Small intestine (tissue), 7 donors: ENCODE measurements around the gene SASS6. TPM values are rescaled to one million over a fixed set of nuclear protein-coding genes. Genes with fewer than 3 reads are reported as not detected.

Experiments used
- DNase-seq, 2 donors: peaks; one replicate each; pipeline versions ENCODE4 v3.0.0 to v3.0.0-alpha.2; 2013
- FAIRE-seq: peaks from 2 replicates; lab custom pipeline; 2012; peaks lifted over from hg19 to GRCh38; lab: Jason Lieb, UNC
- H3K27ac ChIP-seq, 3 donors: one replicate each; pipeline ENCODE4 v1.5.1; 2013; ENCODE audit warnings: low read length in 2 of 3, mild to moderate bottlenecking in 2 of 3, control low read depth in 1 of 3, inconsistent platforms in 1 of 3, low read depth in 1 of 3, moderate library complexity in 1 of 3
- H3K27me3 ChIP-seq, 3 donors: one replicate each; pipeline ENCODE4 v1.6.1; 2013; ENCODE audit warnings: low read length in 3 of 3, inconsistent platforms in 1 of 3; ENCODE audit not compliant: control insufficient read depth in 3 of 3, insufficient read depth in 3 of 3
- H3K36me3 ChIP-seq, 3 donors: one replicate each; pipeline ENCODE4 v1.6.1; 2013; ENCODE audit warnings: low read length in 3 of 3, inconsistent platforms in 1 of 3, low read depth in 1 of 3, mild to moderate bottlenecking in 1 of 3, moderate library complexity in 1 of 3; ENCODE audit not compliant: control insufficient read depth in 3 of 3, insufficient read depth in 2 of 3
- H3K4me1 ChIP-seq, 3 donors: one replicate each; pipeline ENCODE4 v1.6.1; 2013; ENCODE audit warnings: low read length in 2 of 3, inconsistent platforms in 1 of 3, low read depth in 1 of 3, mild to moderate bottlenecking in 1 of 3, moderate library complexity in 1 of 3; ENCODE audit not compliant: control insufficient read depth in 3 of 3, insufficient read depth in 2 of 3
- H3K4me3 ChIP-seq, 3 donors: one replicate each; pipeline ENCODE4 v1.5.1; 2013; ENCODE audit warnings: low read length in 3 of 3, control low read depth in 1 of 3, inconsistent platforms in 1 of 3, low read depth in 1 of 3, mild to moderate bottlenecking in 1 of 3, moderate library complexity in 1 of 3
- H3K9me3 ChIP-seq, 2 donors: one replicate each; pipeline ENCODE4 v1.6.1; 2013; ENCODE audit warnings: low read depth in 1 of 2, low read length in 1 of 2; ENCODE audit not compliant: control insufficient read depth in 2 of 2, insufficient read depth in 1 of 2
- WGBS, 3 donors: extraction: QIAGEN DNeasy Blood & Tissue Kit; methylation state at CpG; one replicate each; pipeline ENCODE4 v1.1.7; 2013; 5-methylcytosine and 5-hydroxymethylcytosine counted together
- polyA plus RNA-seq, 4 donors: library from polyadenylated mRNA; stranded (reverse) in 3 of 4; unstranded in 1 of 4; fragments of 200-250 nt in 3 of 4; fragments of 120-200 nt in 1 of 4; gene quantifications; one replicate each; pipeline versions ENCODE4 v1.2.1 to v1.2.3, GENCODE V29; 2013
- donor health status: healthy with polysubstance abuse.
- donor health status: control.
- donor health status: control.
- donor health status: Bipolar disorder and iron deficiency.
- donor health status: healthy.

The SASS6 gene
- polyA plus RNA-seq, 4 donors: 1.8 to 5.0 (median 2.6) TPM

DNA sequence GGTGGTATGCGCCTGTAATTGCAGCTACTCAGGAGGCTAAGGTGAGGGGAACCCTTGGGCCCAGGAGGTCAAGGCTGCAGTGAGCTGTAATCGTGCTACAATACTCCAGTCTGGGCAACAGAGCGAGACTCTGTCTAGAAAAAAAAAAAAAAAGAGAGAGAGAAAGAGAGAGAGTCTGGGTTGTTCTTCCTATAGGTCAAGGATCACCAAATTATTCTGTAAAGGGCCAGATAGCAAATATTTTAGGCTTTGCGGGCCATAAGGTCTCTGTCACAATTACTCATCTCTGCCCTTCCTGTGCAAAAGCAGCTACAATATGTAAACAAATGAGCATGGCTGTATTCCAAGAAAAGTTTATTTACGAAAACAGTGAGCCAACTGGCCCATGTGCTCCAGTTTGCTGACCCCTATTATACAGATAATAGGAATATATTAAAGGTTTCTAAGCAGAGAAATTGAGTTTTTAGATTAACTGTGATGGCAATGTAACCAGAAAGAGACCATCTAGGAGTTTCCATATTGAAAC lies 2.1 kb downstream of the SASS6 start:
- no peak overlapping the region for H3K4me3 ChIP-seq
- peaks cover 0 to 5% (median 3%) of the 10 kb centered on the region in 3 donors for H3K4me1 ChIP-seq
- no peaks in the 10 kb centered on the region for H3K27me3 ChIP-seq
- no peaks in the 10 kb centered on the region for H3K36me3 ChIP-seq
- DNase-seq (no peak), FAIRE-seq (no peak)
- no peak overlapping the region for H3K27ac ChIP-seq
- no peaks in the 10 kb centered on the region for H3K9me3 ChIP-seq
- 69 to 89% (median 85%) methylated on average over 5 of the region's 5 CpGs for WGBS, 3 donors

DNA sequence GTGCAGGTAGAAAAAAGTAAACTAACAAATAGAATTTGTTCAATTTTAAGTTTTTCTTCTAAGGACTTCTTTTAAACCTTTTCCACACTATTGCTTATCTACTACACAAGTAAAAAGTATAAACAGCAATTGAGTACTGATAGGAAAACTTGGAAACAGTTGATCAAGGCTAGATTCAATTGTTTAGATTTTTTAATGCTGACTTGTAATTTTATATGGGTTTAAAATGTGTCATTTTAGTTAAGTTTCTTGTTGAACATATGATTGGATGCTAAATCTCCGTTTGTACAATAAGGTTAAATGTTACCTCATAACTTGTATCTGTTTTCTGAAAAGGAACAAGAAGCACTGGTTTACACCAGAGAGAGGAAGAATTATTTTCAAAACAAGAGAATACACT lies 5.5 kb downstream of the SASS6 start:
- Histone ChIP-seq H3K4me1 (no peaks in the 10 kb centered on the region), H3K36me3 (peaks cover 0 to 6% (median 2%) of the 10 kb centered on the region in 3 donors), H3K9me3 (no peaks in the 10 kb centered on the region), H3K27me3 (no peaks in the 10 kb centered on the region), H3K4me3 (no peak overlapping the region), H3K27ac (no peak overlapping the region)
- WGBS, 3 donors: 63 to 82% (median 77%) methylated on average over 1 of the region's 1 CpG
- FAIRE-seq (no peak), DNase-seq (no peak)

DNA sequence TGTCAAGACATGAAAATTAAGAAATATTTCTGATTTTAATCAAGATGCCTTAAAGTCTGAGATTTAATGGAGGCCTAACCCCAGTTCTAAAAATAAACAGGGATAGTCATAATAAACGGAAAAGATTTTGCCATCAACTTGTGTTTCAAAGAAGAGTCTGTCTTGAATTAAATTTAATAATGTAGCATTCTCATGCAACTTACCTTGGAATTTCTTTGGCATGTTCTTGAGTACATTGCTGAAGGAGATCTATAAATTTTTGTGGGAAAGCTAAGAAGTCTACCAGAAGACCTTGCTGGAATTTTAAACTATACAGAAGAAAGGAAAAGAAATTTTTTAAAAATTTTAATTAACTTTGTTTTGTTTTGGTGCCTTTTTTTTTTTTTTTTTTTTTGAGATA lies 10.6 kb downstream of the SASS6 start:
- Histone ChIP-seq H3K9me3 (no peaks in the 10 kb centered on the region), H3K27ac (no peak overlapping the region), H3K36me3 (peaks cover 2 to 6% (median 3%) of the 10 kb centered on the region in 3 donors), H3K4me1 (no peaks in the 10 kb centered on the region), H3K4me3 (no peak overlapping the region), H3K27me3 (no peaks in the 10 kb centered on the region)
- DNase-seq: no peak
- no peak for FAIRE-seq
- whole genome bisulfite sequencing, 3 donors: 91 to 98% (median 91%) methylated on average over 1 of the region's 1 CpG

DNA sequence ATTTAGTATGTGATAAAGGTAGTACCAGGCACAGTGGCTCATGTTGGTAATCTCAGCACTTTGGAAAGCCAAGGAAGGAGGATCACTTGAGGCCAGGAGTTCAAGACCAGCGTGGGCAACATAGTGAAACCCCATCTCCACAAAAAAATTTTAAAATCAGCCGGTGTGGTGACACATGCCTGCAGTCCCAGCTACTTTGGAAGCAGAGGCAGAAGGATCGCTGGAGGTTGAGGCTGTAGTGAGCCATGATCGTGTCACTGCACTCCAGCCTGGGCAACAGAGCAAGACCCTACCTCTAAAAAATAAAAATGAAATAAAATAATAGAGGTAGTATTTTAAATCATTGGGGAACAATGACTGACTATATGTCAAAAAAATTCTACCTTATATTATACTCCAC lies 17.2 kb downstream of the SASS6 start:
- H3K27ac ChIP-seq: no peak overlapping the region
- H3K9me3 ChIP-seq: no peaks in the 10 kb centered on the region
- H3K36me3 ChIP-seq: peaks cover 0 to 3% (median 3%) of the 10 kb centered on the region in 3 donors
- H3K4me3 ChIP-seq: no peak overlapping the region
- no peak for FAIRE-seq
- H3K27me3 ChIP-seq: no peaks in the 10 kb centered on the region
- DNase-seq: no peak
- 97 to 99% (median 98%) methylated on average over 4 of the region's 4 CpGs for WGBS, 3 donors
- H3K4me1 ChIP-seq: no peaks in the 10 kb centered on the region

DNA sequence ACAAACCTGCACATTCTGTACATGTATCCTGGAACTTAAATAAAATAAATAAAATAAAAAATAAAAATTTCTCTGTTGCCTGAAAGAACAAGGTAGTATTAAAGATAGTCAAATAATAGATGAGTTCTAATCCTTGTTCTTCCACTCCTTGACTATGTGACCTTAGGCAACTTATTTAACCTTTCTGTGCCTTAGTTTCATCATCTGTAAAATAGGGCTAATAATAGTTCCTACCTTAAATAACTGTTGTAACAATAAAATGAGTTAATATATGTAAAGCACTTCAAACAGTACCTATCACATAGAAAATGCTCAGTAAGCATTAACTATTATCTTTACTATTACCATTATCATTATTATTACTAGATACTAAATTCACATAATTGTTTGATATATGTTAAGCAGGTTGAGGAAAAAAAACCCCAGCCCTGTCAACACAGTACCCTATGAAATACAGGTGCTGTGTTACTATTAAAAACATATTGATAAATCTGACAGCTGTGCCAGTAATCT lies 23.1 kb downstream of the SASS6 start:
- DNase-seq (no peak), FAIRE-seq (no peak)
- H3K9me3 ChIP-seq: no peaks in the 10 kb centered on the region
- H3K27ac ChIP-seq: no peak overlapping the region
- H3K4me3 ChIP-seq: no peak overlapping the region
- peaks cover 0 to 6% (median 0%) of the 10 kb centered on the region in 3 donors for H3K36me3 ChIP-seq
- no peaks in the 10 kb centered on the region for H3K27me3 ChIP-seq
- H3K4me1 ChIP-seq: no peaks in the 10 kb centered on the region

DNA sequence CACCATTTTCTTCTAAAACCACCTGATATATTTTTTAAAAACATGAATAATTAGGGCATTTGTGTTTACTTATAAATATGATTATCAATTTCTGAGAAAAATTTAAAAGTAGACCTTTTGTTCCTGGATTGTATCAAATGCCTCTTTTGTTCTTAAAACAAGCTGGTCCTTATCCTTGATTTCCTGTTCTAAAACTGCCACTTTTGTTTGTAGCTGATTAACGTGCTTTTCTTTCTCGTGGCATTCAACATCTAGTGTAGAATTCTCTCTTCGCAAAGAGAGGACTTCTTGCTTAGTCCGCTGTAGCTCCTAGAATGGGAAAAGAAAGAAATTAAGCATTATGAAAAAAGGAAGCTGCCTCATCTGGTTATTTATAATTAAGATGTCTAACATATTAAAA lies 25.0 kb downstream of the SASS6 start:
- no peak overlapping the region for H3K27ac ChIP-seq
- WGBS, 3 donors: 92 to 93% (median 93%) methylated on average over 4 of the region's 4 CpGs
- H3K4me3 ChIP-seq: no peak overlapping the region
- FAIRE-seq (no peak), DNase-seq (no peak)
- no peaks in the 10 kb centered on the region for H3K4me1 ChIP-seq
- H3K27me3 ChIP-seq: no peaks in the 10 kb centered on the region
- no peaks in the 10 kb centered on the region for H3K9me3 ChIP-seq
- H3K36me3 ChIP-seq: peaks cover 0 to 12% (median 0%) of the 10 kb centered on the region in 3 donors

DNA sequence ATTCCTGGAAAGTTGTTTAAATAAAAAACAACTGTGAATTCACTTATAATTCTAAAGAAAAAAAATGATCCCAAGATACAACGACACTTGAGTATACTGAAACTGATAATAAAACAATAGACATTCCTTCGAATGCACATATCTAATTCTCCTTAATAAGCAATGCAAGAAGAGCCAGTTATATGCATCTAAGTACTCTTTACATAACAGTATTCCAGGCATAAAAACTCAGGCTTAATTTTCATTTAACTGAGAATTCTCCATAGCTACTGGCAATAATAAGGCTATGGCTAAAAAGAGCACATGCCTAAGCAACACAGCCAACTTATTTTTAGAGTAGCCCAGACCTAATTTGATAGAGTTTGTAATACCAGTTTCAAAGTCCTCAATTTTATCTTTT lies 31.2 kb downstream of the SASS6 start:
- Histone ChIP-seq H3K36me3 (peaks cover 2 to 24% (median 3%) of the 10 kb centered on the region in 3 donors), H3K4me1 (no peaks in the 10 kb centered on the region), H3K27me3 (no peaks in the 10 kb centered on the region), H3K9me3 (no peaks in the 10 kb centered on the region), H3K27ac (no peak overlapping the region), H3K4me3 (no peak overlapping the region)
- no peak for FAIRE-seq
- no peak for DNase-seq
- 91 to 96% (median 91%) methylated on average over 2 of the region's 2 CpGs for WGBS, 3 donors

DNA sequence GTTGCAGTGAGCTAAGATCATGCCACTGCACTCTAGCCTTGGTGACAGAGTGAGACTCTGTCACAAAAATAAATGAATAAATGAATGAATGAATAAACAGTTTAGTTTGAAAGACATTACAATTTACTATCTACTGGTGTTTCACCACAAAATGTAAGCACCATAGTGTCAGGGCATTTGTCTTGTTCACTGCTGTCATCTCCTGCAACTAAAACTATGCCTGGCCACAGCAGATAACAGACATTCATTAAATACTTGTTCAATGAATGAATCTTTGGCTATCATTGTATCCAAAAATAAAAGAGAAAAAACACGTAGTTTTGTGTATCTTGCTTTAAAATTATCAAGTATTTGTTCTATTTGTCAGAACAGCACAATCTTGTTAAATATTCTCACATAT lies 32.5 kb downstream of the SASS6 start:
- Histone ChIP-seq H3K36me3 (peaks cover 2 to 22% (median 3%) of the 10 kb centered on the region in 3 donors), H3K4me1 (no peaks in the 10 kb centered on the region), H3K4me3 (no peak overlapping the region), H3K27ac (no peak overlapping the region), H3K9me3 (peaks cover 0 to 1% of the 10 kb centered on the region in 2 donors), H3K27me3 (no peaks in the 10 kb centered on the region)
- FAIRE-seq (no peak), DNase-seq (no peak)
- 73 to 95% (median 85%) methylated on average over 1 of the region's 1 CpG for WGBS, 3 donors

DNA sequence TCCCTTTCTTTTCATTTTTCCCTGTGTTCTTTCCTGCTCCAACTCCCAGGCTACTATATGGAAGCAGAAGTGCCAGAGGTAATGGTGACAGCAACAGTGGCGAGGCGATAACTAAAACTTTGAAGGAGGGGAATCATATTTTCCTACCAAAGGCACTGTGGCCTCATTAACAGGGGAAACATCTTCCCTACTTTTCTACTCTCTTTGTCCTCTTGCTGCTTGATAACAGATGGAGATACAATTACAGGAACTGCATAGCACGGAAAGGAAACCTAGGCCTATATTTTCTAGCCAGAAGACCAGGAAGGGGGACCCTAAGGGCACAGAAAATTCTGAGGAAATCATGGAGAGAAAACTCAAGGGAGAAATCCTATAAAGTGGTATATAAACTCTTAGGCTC lies 42.3 kb downstream of the SASS6 start:
- H3K27ac ChIP-seq: no peak overlapping the region
- DNase-seq (no peak), FAIRE-seq (no peak)
- peaks cover 0 to 3% of the 10 kb centered on the region in 2 donors for H3K9me3 ChIP-seq
- no peaks in the 10 kb centered on the region for H3K4me1 ChIP-seq
- no peak overlapping the region for H3K4me3 ChIP-seq
- H3K27me3 ChIP-seq: no peaks in the 10 kb centered on the region
- 91 to 96% (median 91%) methylated on average over 3 of the region's 3 CpGs for WGBS, 3 donors
- peaks cover 0 to 16% (median 0%) of the 10 kb centered on the region in 3 donors for H3K36me3 ChIP-seq
